NCI-H1092 (cell line): ENCODE measurements around the gene SCD.
A peak's percentile ranks its signal among the peaks of the same experiment; 100 is the strongest.
"Not testable (repeated sequence)": the region's sequence is repeated elsewhere in the genome, so short reads cannot be mapped to it uniquely, and the experiment has no call there.

Experiments used
- DNase-seq: peaks from one replicate; lab custom pipeline; 2025; lab: John Stamatoyannopoulos, UW

Gene SCD

GRCh38 chr10:100346765-100347567, at the start of gene SCD:
TSS of gene SCD (plus strand) at chr10:100347233. CDS start at chr10:100347505, 272 bp downstream.
- DNase-seq, result peak; percentile 92

- no peak for DNase-seq
Measured at GRCh38 chr10:100297242-100297641, 49.8 kb upstream of the SCD start.

GRCh38 chr10:100301123-100301522, 45.9 kb upstream of the SCD start:
- DNase-seq, result not testable (repeated sequence)

- DNase-seq, result peak; percentile 28
Measured at GRCh38 chr10:100303724-100304319, 43.2 kb upstream of the SCD start.

- no peak for DNase-seq
Measured at GRCh38 chr10:100304414-100304813, 42.6 kb upstream of the SCD start.

GRCh38 chr10:100306861-100307260, 40.2 kb upstream of the SCD start:
- DNase-seq, result no peak

GRCh38 chr10:100307684-100308083, 39.3 kb upstream of the SCD start:
- DNase-seq, result no peak

- no peak for DNase-seq
Measured at GRCh38 chr10:100311298-100311697, 35.7 kb upstream of the SCD start.

- DNase-seq, result no peak
Measured at GRCh38 chr10:100315615-100316014, 31.4 kb upstream of the SCD start.

GRCh38 chr10:100318207-100318606, 28.8 kb upstream of the SCD start:
- DNase-seq, result no peak

GRCh38 chr10:100319707-100320402, 27.2 kb upstream of the SCD start:
- DNase-seq, result peak; percentile 41

GRCh38 chr10:100325158-100325557, 21.9 kb upstream of the SCD start:
- DNase-seq, result no peak

GRCh38 chr10:100327007-100327717, 19.9 kb upstream of the SCD start:
- peak; percentile 32 for DNase-seq

GRCh38 chr10:100327718-100328009, 19.4 kb upstream of the SCD start:
- DNase-seq, result no peak

- DNase-seq, result no peak
Measured at GRCh38 chr10:100328198-100328597, 18.8 kb upstream of the SCD start.

GRCh38 chr10:100330079-100330478, 17.0 kb upstream of the SCD start, which contains the start of gene PKD2L1:
TSS of gene PKD2L1 (minus strand) at chr10:100330228. CDS start at chr10:100330103, 125 bp downstream.
- peak; percentile 41 for DNase-seq

- no peak for DNase-seq
Measured at GRCh38 chr10:100333106-100333505, 13.9 kb upstream of the SCD start.

GRCh38 chr10:100333661-100334440, 13.2 kb upstream of the SCD start:
- DNase-seq, result no peak

- no peak for DNase-seq
Measured at GRCh38 chr10:100334762-100335161, 12.3 kb upstream of the SCD start.

GRCh38 chr10:100338434-100339036, 8.5 kb upstream of the SCD start:
- peak; percentile 42 for DNase-seq

GRCh38 chr10:100339236-100339635, 7.8 kb upstream of the SCD start:
- DNase-seq, result no peak
